Activated gamma-delta T cell (primary cell): ENCODE data around the gene MTFR1L.

ENCODE experiments used
- DNase-seq: peaks from one replicate; lab custom pipeline; 2025; lab: John Stamatoyannopoulos, UW

MTFR1L gene

DNA sequence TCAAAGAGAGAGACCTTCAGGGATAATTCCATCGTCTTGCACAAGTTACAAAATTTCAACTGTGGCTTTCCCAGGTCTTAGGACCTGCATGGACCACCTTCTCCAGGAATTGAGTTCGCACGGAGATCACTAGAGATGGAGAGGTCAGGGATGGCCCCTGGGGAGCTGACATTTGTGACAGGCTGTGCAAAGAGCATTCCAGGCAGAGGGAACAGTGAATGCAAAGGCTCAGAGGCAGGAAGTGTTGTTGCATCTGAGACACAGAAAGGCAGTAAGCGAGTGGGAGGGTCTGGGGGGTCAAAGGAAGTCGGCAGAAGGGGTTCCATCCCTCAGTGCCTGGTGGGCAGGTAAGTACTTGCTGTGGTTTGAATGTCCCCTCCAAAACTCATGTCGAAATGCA lies 29.3 kb upstream of the MTFR1L start:
- no peak for DNase-seq

DNA sequence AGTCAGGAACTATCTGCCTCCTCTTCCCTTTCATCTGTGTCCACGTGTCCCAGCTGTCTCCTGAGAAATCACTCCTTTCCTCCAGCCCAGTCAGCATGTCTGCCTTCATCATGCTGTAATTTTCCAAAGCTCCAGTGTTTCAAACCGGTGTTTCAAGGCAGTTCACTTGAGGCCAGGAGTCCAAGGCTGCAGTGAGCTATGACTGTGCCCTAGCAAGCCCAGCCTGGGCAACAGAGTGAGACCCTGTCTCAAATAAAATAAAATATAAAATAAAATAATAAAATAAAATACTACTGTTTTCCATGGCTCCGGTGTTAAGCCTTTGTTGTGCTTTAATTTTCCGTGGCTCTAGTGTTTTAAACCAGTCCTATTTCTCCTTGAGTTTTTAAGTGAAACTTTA lies 27.6 kb upstream of the MTFR1L start:
- no peak for DNase-seq

DNA sequence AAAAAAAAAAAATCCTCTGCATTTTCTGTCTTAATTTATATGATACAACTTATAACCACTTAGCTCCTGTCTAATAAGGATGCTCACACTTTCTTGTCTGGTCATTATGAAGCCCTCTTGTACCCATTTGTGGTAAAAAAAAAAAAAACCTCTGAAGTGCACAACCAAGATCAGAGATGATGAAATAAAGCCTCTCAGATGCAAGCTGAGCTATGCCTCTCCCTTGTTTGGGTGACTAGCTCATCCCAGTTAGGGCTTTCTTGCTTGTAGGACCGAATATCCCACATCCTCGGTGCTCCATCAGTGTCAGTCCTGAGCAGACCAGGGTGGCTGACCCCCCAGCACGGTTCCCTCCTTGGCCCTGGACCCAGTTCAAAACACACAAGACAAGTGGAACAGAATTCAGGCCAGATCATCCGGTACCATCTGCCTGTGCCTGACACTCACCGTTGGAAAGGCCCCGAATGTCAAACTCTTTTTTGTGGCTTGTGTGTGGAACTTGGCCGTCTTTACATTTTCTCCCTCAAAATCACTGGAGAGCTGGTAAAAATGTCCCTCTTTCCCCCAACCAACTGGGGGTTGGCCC lies 26.1 kb upstream of the MTFR1L start:
- no peak for DNase-seq

DNA sequence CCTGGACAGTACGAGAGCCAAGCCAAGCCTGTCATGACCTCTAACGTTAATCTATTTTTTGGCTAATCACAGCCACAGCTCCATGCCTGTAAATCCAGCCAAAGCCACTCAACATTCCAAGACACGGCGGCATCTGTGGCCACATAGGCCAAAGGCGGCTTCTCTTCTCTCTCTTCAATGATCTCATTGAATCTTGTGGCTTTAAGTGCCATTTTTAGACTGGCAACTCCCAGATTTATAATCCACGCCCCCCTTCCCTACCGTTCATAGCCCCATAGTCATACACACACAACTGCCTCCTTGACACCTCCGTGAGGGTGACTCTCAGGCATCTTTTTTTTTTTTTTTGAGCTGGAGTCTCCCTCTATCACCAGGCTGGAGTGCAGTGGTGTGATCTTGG lies 25.4 kb upstream of the MTFR1L start:
- DNase-seq: no peak

GRCh38 chr1:25795211-25795610 lies 24.5 kb upstream of the MTFR1L start:
- DNase-seq: no peak

GRCh38 chr1:25795946-25796810 lies 23.6 kb upstream of the MTFR1L start:
- DNase-seq: no peak

DNA sequence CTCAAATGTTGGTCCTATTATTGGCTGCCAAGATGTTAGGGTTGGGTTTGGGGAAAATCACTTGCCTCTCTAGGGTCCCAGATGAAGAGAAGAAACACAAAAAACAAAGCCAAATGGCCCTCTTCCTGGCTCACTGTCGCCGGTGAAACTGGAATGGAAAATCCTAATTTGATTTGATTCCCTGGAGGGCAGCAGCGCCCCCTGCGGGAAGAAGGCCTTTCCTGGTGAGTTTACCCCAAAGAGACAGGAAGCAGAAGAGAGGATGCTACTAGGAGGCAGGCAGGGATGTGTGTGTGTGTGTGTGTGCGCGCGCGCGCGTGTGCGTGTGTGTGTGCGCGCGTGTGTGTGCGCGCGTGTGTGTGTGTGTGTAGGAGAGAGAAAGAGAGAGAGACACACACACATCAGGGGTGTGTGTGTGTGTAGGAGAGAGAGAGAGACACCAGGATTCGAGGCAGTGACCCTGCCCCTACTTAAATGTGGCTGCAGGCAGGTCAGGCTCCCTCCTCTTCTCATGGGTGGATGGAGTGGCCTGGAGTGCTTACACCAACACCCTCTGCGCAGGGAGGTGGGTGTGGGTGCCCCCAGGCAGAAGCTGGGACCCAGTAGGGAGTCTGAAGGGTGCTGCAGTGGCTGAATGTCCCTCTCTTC lies 22.8 kb upstream of the MTFR1L start:
- DNase-seq: no peak

DNA sequence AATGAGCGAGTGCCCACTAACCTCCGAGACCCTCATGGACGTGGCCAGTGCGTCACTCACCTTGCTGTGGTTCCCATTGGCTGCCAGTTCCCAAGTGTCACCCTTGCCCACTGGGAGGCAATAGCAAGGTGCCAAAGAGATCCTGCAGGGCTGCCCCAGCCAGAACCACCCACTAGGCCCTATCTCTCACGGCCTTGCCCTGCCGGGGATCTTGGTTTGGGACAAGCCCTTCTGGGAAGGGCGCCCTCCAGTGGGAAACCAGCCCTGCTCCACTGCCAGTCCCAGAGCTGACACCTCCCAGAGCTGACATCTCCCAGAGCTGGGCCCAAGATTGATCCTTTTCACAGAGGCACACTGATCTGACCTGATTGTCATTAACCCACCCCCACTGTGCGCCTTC lies 21.8 kb upstream of the MTFR1L start:
- DNase-seq: no peak

DNA sequence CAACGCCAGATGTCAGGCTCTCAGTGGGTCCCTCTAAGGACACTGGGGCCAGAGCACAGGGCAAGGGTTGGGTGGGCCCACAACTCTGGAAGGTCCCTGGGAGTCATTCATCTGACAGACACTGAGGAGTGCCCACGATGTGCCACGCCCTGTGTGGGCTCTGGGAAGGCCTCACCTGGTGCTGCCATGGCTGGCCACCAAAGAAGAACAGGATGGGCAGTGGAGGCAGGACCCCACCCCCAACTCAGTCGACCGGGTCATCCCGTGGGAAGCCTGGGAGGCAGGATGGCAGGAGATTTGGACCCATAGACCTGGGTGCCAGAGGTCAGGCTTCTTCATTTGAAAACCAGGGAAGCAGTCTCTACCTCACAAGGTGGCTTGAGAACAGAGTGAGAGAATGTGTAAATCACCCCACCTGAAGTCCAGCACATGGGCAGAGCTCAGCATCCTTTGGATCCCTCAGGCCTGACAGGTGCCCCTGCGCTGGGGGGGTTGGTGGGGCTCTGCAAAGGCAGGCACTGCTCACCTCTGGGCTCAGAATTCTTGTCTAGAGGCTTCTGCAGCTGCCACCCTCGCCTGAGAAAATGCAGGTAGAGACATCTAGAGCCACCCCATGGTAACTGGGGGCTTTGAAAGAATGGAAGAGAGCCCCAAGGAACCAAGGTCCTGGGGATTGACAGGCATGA lies 20.9 kb upstream of the MTFR1L start:
- no peak for DNase-seq

DNA sequence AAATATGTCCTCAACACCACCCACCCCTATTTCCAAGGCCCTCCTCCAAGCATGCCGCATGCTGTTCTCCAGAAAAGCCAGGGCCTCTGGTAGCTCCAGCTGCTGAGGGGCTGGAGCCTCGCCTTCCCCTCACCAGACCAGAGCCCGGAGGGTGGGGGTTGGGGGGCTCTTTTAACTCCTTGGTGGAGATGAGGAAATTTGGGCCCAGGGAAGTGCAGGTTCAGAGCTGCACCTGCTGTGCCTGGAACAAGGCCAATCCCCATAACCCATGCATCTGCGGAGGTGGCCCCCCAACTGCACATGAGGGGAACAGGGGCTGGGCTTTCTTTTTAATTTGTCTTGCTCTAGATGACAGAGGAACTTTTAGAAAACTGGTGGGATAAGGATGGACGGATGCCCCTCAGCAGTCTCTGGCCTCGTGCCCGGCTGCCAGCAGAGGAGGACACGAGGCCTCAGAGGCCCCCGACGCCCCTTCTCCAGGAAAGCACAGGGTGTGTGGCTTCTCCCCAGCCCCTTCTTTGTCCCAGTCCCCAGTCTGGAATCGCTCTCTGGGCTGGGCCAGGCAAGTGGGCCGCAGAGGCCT lies 20.3 kb upstream of the MTFR1L start:
- DNase-seq: no peak

GRCh38 chr1:25799935-25800702 lies 19.6 kb upstream of the MTFR1L start, which contains the start of gene SELENON:
TSS of gene SELENON (plus strand) at chr1:25800193. CDS start at chr1:25800231, 38 bp downstream.
- no peak for DNase-seq

GRCh38 chr1:25800703-25801377 lies 18.9 kb upstream of the MTFR1L start:
- DNase-seq: no peak

DNA sequence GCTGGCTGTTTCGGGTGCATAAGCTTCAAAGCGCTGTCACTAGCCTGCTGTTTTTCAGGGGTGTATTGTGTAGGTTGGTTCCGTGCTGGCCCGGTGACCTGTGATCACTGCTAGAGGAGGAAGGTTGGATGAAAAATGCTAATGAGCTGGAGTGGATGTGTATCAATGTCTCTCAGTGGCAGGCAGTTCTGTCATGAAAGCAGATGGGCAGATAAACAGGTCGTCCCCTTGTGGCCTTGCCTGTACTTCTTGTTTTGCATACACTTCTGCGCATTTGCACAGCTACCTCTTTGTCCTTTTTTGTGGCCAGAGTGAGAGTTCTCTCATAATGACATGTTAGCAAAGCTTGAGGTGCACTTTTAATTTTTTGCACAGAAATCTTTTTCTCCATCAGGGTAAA lies 16.8 kb upstream of the MTFR1L start:
- DNase-seq: no peak

DNA sequence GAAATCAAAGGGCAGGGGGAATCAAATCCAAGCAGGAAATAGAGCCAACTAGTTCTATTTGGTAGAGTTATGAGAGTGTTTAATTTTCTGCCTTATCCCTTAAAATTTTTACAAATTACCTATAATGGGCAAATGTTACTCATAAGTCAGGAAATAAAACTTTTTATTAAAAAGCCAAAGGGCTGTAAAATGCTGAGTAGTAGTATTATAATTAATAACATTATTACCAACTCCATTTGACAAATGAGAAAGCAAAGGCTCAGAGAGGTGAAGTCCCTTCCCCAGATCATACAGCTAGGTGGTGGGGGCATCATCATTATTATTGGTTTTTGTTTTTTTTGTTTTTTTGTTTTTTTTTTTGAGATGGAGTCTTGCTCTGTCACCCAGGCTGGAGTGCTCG lies 16.4 kb upstream of the MTFR1L start:
- DNase-seq: no peak

DNA sequence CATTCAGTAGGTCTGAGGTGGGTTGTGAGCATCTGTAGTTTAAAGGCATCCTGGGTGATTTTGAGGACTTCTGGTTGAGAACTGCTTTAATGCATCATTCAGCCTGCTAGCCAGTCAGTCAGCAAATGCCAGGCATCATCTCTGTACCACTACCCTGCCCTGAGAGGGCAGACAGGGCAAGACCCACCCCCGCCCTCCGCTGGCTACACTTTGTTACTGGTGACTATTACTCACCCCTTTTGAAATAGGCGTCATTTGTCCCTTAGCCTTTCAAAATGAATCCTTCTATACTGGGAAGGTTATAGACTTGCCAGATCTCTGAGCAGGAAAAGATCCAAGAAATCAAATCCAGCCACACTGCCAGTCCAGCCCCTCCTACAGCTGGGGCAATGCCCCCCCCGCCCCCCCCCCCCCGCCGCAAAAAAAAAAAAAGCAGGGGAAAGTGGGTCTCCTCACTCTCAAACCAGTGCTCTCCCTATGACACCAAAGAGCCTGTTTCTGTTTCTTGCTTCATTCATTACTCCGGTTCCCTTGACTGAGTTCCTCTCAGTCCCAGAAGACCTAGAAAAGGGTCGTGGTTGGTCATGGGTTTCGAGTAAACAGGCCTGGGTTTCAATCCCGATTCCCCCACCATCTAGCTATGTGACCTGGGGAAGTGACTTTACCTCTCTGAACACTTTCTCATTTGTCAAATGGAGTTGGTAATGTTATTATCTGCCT lies 15.3 kb upstream of the MTFR1L start:
- no peak for DNase-seq

DNA sequence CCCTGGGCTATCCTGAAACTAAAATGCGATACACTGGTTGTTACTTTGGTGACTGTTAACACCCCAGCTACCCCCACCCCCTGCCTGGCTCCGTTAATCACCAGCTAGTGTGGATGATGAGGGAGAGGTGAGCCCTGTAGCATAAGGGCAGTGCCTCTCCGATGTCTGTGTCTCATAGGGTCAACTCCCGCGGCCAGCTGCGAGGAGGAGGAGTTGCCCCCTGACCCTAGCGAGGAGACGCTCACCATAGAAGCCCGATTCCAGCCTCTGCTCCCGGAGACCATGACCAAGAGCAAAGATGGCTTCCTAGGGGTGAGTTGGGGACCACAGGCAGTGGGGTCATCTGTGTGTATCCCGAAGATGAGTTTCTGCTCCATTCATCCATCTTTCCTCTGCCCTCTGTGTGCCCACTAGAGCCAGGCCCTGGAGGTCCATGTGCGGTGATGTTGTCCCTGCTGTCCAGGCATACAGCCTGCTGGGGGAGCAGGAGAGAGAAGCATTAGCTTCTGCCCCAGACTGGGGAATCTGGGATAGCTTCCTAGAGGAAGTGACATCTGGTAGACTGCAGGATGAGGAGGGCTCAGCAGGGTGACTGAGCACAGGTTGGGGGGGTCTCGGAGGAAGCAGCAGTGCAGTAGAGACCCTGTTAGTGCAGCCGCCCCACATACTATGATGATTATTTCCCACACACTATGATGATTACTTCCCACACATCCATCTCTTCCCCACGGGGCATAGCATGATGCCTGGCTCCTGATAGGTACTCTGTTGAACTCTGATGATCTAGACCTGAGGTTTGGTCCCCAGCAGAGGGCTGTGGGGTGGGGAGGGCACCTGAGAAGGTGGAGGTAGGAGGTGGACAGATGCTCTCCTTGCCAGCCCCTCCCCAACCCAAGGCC lies 14.5 kb upstream of the MTFR1L start:
- no peak for DNase-seq

GRCh38 chr1:25805863-25806225 lies 13.9 kb upstream of the MTFR1L start:
- no peak for DNase-seq

- DNase-seq: no peak
These were observed 13.3 kb upstream of the MTFR1L start for GRCh38 chr1:25806418-25806817.
